Measurements from ENCODE around the gene TMTC2.

Gene TMTC2

GRCh38 chr12:82686168-82687020, at the start of gene TMTC2:
TMTC2 (plus strand) TSS chr12:82686906.
- DNase-seq (ENCODE audit: low spot score), result peak; percentile 96

DNA sequence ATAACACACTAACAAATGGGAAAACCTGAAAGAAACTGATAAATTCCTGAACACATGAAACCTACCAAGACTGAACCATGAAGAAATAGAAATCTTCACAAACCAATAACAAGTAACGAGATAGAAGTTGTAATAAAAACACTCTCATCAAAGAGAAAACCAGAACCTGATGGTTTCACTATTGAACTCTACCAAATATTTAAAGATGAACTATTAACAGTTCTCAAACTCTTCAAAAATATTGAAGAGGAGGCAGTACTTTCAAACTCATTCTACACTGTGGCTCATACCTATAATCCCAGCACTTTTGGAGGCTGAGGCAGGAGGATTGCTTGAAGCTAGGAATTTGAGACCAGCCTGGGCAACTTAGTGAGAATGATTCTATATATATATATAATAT, 48.4 kb upstream of the TMTC2 start:
- DNase-seq (ENCODE audit: low spot score), result no peak

GRCh38 chr12:82644896-82645295, 41.8 kb upstream of the TMTC2 start:
- no peak for DNase-seq (ENCODE audit: low spot score)

DNA sequence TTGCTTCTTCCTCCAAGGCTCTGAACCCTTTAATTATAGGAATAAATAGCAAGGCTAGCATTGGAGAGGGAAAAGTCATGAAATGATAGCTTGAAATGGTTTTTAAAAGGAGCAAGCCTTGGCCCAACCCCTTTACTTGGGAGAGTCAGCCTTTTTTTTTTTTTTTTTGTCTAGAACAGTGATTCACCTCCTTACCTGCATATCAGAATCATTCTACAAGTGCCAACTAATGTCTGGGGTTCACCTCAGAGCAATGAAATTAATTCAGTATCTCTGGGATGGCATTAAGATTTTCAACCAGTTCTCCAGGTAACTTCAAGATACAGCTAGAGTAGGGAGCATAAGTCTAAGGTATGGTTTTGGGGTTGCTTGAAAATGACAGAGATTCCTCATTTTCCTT, 41.3 kb upstream of the TMTC2 start:
- no peak for DNase-seq (ENCODE audit: low spot score)

DNA sequence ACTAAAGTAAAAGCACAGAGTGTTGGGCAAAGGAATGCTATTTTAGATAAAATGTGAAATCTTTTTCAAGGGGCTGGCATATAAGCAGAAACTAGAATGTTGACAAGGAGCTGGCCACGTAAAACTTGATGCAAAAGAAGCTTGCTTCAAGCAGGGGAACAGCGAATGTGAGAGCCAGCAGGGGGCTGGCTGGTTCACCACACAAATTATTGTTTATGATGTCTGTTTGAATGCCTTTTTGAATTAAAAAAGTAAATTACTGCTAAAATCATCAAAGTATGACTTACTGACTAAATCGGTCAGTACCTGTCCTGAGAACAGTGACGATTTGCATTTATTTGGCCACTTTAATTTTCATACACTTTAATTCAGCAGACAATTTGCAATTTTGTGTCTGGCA, 38.9 kb upstream of the TMTC2 start:
- DNase-seq (ENCODE audit: low spot score), result no peak

- no peak for DNase-seq (ENCODE audit: low spot score)
Observed at GRCh38 chr12:82648259-82648909, 38.3 kb upstream of the TMTC2 start.

- DNase-seq (ENCODE audit: low spot score), result no peak
Observed at GRCh38 chr12:82650627-82651337, 35.9 kb upstream of the TMTC2 start.

GRCh38 chr12:82651489-82651888, 35.2 kb upstream of the TMTC2 start:
- DNase-seq (ENCODE audit: low spot score), result no peak

DNA sequence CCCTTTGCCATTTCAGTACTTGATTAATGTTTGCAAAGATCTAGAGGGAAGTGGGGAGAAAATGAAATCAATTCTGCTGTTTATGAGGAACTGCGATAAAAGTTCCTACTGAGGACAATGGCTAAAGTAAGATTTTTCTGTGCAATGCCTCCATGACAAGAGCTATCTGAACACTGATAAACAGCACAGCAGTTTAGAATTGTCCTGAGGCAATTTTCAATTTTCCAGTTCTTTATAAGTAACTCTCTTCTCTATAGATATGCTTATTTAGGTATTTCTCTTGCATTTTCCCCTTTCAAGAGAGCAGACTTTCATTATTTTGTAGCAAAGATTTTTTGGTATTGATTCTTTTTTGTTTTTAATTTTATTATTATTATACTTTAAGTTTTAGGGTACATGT, 34.6 kb upstream of the TMTC2 start:
- no peak for DNase-seq (ENCODE audit: low spot score)

- DNase-seq (ENCODE audit: low spot score), result no peak
Observed at GRCh38 chr12:82655751-82656150, 31.0 kb upstream of the TMTC2 start.

- DNase-seq (ENCODE audit: low spot score), result no peak
Observed at GRCh38 chr12:82659343-82660207, 27.1 kb upstream of the TMTC2 start.

DNA sequence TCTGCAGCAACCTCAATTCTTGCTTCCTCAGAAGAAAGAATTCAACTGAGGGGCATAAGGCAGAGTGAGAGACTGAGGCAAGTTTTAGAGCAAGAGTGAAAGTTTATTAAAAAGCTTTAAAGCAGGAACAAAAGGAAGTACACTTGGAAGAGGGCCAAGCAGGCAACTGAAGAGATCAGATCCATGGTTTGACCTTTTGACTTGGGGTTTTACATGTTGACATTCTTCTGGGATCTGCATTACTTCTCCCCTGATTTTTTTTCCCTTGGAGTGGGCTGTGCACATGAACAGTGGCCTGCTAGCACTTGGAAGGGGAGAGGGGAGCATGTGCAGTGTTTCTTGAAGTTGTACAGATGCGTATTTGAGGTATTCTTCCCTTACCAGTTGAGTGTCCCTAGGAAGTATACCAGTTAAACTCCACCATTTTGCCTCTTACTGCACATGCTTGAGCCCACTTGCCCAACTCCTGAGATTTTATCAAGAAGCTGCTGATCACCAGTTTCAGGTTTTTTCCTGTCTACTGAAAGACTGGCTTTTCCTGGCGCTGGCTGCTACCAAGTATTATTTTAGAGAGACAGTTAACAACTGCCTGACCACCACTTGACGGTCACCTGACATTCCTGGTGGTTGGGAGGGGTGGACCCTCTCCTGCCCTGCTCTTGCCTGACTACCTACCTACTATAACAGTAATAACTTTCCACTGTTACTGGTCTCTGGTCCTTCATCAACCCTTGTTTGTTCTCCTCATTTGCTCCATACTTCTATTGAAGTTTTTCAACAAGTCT, 26.0 kb upstream of the TMTC2 start:
- DNase-seq (ENCODE audit: low spot score), result no peak

- no peak for DNase-seq (ENCODE audit: low spot score)
Observed at GRCh38 chr12:82663893-82664292, 22.8 kb upstream of the TMTC2 start.

DNA sequence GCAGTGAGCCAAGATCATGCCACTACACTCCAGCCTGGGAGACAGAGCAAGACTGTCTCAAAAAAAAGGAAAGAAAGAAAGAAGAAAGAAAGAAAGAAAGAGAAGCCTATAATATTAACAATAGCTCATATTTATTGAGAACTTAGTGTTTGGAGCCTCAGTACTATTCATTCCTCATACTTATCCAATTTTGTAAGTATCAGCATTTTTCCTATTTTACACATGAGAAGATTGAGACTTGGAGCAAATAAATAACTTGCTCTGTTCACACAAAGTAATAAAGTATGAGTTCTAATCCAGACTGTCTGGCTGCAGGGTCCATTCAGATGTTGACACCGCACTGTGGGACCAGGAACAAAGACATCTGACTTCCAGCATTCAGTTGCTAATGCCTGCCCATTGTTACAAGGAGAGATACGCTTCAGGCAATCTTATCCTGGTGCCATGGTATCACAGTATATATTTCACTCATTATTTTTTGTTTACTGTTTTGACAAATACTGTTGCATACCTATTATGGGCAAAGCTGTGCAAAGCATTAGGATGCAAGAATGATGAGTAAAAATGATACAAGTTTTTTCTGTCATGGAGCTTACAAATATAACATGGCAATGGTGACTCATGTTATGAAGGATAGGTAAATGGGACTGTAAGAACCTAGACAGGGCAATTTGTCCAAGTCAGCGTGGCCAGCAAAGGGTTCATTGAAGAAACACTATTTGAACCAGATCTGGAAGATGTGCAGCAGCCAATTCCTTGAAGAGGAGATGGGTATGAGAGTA, 21.4 kb upstream of the TMTC2 start:
- DNase-seq (ENCODE audit: low spot score), result no peak

DNA sequence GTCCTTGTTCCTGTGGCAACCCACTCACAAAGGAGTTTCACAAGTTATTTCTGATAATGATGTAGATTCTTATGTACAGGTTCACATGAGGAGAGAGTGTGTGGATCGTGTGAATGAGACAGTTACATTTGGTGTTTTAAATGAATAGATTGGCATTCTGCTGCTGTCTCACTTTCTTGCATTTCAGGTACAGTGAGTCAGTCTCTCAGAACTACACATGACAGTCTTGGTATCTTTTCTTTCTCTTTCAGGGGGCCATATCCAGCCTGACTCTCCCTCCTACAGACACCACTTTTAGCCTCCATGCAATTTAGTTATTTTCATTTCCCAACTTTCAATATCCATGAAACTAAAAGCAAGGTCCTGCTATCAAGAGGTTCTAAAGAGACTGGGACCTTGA, 19.9 kb upstream of the TMTC2 start:
- DNase-seq (ENCODE audit: low spot score), result no peak

DNA sequence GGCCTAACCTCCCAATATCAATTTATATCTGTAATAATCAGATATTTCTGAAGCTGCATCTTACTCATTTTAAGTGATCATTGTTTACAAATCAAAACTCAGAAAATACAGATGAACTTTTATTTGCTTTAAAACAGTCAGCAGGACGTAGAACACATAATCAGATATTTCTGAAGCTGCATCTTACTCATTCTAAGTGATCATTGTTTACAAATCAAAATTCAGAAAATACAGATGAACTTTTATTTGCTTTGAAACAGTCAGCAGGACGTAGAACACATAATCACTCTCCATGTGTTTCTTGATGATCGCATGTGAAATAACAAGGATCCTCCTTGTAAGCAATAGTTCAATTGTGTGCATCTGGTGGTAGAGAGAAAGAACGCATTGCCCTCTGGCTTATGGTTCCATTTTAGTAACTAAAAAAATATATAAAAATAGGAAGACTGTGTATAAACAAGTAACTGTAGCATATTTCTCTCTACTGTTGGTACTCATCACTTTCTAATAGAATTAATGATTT, 15.0 kb upstream of the TMTC2 start:
- DNase-seq (ENCODE audit: low spot score), result no peak

DNA sequence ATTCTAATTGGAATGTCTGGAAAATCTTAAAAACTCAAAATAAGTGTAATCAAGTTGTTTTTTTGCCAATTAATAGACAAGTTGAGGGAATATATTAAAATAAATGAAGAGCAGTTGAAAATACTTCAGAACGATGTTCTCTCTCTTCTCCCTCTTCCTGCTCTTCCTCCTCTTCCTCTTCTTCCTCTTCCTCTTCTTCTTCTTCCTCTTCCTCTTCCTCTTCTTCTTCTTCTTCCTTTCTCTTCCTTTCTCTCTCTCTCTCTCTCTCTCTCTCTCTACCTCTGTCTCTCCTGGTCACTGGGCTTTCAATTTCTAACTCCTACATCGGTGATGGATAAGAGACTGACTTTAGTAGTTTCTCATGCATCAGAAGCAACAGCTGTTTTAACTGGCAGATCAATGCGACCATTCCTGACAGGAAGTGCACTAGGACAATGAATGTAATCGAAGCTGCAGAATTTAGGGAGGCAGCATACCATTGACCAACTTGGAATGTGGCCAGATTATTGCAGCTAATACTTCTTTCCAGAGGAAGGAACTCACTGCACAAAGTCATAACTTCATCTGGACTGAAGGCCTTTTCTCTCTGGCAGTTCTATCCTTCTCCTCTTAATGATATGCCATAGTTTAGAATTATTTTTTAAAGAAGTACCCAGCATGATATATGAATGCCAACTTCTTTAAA, 13.8 kb upstream of the TMTC2 start:
- no peak for DNase-seq (ENCODE audit: low spot score)

GRCh38 chr12:82673698-82674097, 13.0 kb upstream of the TMTC2 start:
- no peak for DNase-seq (ENCODE audit: low spot score)

- no peak for DNase-seq (ENCODE audit: low spot score)
Observed at GRCh38 chr12:82675246-82675645, 11.5 kb upstream of the TMTC2 start.

GRCh38 chr12:82682326-82682725, 4.4 kb upstream of the TMTC2 start:
- no peak for DNase-seq (ENCODE audit: low spot score)

Measured in AG08396 (cell line).